H1 (cell line): ENCODE measurements around the gene UGGT1. TPM values are rescaled to one million over a fixed set of nuclear protein-coding genes. Genes with fewer than 3 reads are reported as not detected.

ENCODE experiments used
- PHF8 ChIP-seq: fragments of 200-600 bp; sonication (generic); conservative IDR thresholded peaks from 2 replicates; pipeline ENCODE4 v1.7.1; 2012; ENCODE audit warnings: low read depth, mild to moderate bottlenecking, inconsistent platforms, low read length, moderate library complexity
- RNF2 ChIP-seq: fragments of 200-900, 300-1000 bp; sonication (generic); IDR thresholded peaks from 2 replicates; pipeline ENCODE4 v1.7.1; 2016; ENCODE audit warnings: borderline replicate concordance, low read depth, mild to moderate bottlenecking, antibody characterized with exemption, low read length; ENCODE audit not compliant: poor library complexity, severe bottlenecking; ENCODE audit errors: missing control alignments
- SP4 ChIP-seq: IDR thresholded peaks from 2 replicates; pipeline ENCODE4 v1.6.1; 2012; ENCODE audit warnings: low read length, inconsistent platforms
- polyA plus RNA-seq, 7 experiments: library from polyadenylated mRNA; depleted of rRNA in 3 of 7; stranded (reverse) in 5 of 7; unstranded in 2 of 7; fragments of >200 nt in 5 of 7; fragments of 200-250 nt in 2 of 7; gene quantifications; 1 replicate in 5 of 7; 2 replicates in 1 of 7; 4 replicates in 1 of 7; pipeline versions ENCODE4 v1.2.1 to v1.2.3, GENCODE V29; 2011 to 2013; ENCODE audit warnings: missing spikeins in 2 of 7, mixed read lengths in 2 of 7
- total RNA-seq: library from RNA; stranded (reverse); fragmentation: NEBNext Ultra II Directional; extraction: Animal tissue kit (Norgen Biotek cat#: 25700); gene quantifications from 2 replicates; pipeline ENCODE4 v1.2.1, GENCODE V29; 2021
- TF ChIP-seq, protein P1 (sequence below): IDR thresholded peaks from 2 replicates; pipeline ENCODE4 v1.6.1; 2012; ENCODE audit warnings: low read length, inconsistent platforms

Gene UGGT1
- total and polyA plus RNA-seq, 2 of the 8 experiments (the other 6 are each of a cell fraction or from before 2014, with no cell fraction given), result 14.9 to 57.3 TPM

DNA sequence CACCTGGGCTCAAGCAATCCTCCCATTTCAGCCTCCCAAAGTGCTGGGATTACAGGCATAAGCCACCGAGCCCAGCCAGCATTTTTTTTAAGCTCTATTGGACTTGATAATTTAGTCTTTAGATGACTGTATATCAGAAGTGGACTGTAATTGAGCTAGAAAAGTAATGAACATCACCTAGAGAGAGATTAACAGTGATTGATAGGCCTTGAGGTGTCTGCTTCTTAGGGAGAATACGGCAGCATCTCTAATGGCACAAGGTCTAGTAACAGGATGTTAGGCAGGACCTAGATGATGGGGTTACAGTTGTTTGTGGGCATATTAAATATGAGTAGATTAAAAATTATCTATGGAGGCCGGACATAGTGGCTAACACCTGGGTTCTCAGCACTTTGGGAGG, 17.7 kb upstream of the UGGT1 start (continued):
- TF ChIP-seq, protein P1, sequence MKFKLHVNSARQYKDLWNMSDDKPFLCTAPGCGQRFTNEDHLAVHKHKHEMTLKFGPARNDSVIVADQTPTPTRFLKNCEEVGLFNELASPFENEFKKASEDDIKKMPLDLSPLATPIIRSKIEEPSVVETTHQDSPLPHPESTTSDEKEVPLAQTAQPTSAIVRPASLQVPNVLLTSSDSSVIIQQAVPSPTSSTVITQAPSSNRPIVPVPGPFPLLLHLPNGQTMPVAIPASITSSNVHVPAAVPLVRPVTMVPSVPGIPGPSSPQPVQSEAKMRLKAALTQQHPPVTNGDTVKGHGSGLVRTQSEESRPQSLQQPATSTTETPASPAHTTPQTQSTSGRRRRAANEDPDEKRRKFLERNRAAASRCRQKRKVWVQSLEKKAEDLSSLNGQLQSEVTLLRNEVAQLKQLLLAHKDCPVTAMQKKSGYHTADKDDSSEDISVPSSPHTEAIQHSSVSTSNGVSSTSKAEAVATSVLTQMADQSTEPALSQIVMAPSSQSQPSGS, result no peak
- TF ChIP-seq SP4 (no peak), PHF8 (no peak), RNF2 (no peak)
